Osteoblast (primary cell): ENCODE results near the gene ATXN7L2. TPM values are rescaled to one million over a fixed set of nuclear protein-coding genes. Genes with fewer than 3 reads are reported as not detected.

Source experiments
- DNase-seq: peaks from one replicate; pipeline ENCODE4 v3.0.0; 2011; ENCODE audit warnings: low spot score, mixed read lengths; ENCODE audit not compliant: insufficient read length; ENCODE audit errors: missing footprints
- H2AFZ ChIP-seq: 2 replicates; pipeline ENCODE4 v1.6.0; 2011; ENCODE audit warnings: mild to moderate bottlenecking, low read length
- H3K27ac ChIP-seq: 2 replicates; pipeline ENCODE4 v1.5.1; 2011; ENCODE audit warnings: mild to moderate bottlenecking, low read depth, low read length, moderate library complexity
- H3K27me3 ChIP-seq: 2 replicates; pipeline ENCODE4 v1.6.0; 2012; ENCODE audit warnings: mild to moderate bottlenecking, control low read depth, inconsistent platforms, low read length, moderate library complexity; ENCODE audit not compliant: insufficient read depth
- H3K36me3 ChIP-seq: 2 replicates; pipeline ENCODE4 v1.5.1; 2011; ENCODE audit warnings: mild to moderate bottlenecking, low read length, control low read depth, moderate library complexity; ENCODE audit not compliant: insufficient read depth
- H3K4me1 ChIP-seq: 2 replicates; pipeline ENCODE4 v1.5.1; 2011; ENCODE audit warnings: mild to moderate bottlenecking, low read length, control low read depth, moderate library complexity; ENCODE audit not compliant: insufficient read depth
- H3K4me2 ChIP-seq: 2 replicates; pipeline ENCODE4 v1.6.0; 2011; ENCODE audit warnings: mild to moderate bottlenecking, low read length; ENCODE audit not compliant: insufficient read depth
- H3K4me3 ChIP-seq: fragments of 200-600 bp; sonication (generic); 3 replicates; pipeline ENCODE4 v1.5.1; 2012; ENCODE audit warnings: mild to moderate bottlenecking, low read length, inconsistent platforms; ENCODE audit not compliant: insufficient read depth
- H3K79me2 ChIP-seq: 2 replicates; pipeline ENCODE4 v1.6.0; 2012; ENCODE audit warnings: mild to moderate bottlenecking, low read length, control low read depth, inconsistent platforms; ENCODE audit not compliant: insufficient read depth
- H3K9me3 ChIP-seq: 2 replicates; pipeline ENCODE4 v1.5.1; 2011; ENCODE audit warnings: low read depth, low read length, control low read depth
- H4K20me1 ChIP-seq: 2 replicates; pipeline ENCODE4 v1.6.0; 2012; ENCODE audit warnings: mild to moderate bottlenecking, low read length, control low read depth; ENCODE audit not compliant: insufficient read depth
- CTCF ChIP-seq: IDR thresholded peaks from 2 replicates; pipeline ENCODE4 v1.5.1; 2011; ENCODE audit warnings: mild to moderate bottlenecking, low read depth, low read length, moderate library complexity; ENCODE audit errors: extremely low read depth
- total RNA-seq: library from RNA; depleted of rRNA; stranded (reverse); fragments of >200 nt; gene quantifications from 2 replicates; pipeline ENCODE4 v1.2.3, GENCODE V29; 2012

Gene ATXN7L2
- total RNA-seq, 1 donor: 1.8 TPM

DNA sequence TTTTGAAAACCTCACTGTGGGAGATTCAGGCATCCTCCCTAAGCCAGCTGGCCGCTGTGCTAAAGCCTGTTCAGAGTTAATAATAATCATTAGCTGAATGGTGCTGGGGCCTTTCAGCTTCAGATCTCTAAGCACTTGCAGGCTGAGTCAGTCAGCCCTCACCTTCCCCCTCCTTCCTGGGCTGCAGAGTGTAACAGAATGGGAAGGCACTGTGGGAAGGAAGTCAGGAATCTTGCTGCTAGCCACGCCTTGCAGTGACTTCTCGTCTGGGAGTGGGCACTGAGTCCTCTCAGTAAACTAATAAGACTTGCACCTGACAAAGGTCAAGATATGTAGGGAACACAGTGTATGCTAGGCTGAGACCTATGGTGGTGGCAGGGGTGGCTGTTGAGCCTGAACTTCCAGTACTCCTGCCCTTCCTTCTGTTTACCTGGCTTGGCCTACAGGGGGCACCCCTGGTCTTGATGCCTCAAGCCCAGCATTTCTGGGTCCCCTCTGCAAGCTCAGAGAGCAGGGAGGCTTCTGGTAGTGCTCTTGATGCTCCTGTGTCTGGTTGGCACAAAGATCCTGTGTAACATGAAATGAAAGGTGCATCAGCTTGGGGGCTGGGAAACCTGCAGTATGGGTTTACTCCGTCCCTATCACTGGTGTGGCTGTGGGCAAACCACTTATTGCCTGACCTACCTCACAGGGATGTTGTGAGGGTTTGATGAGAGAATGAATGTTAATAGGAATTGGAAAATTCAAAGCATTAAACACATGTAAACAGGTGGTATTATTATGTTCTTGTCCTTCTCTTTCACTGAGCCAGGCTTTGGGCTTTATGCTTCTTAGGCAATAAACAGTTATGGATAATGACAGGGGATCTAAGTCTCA is 16.2 kb downstream of the ATXN7L2 start:
- Histone ChIP-seq H3K4me3 (no peak overlapping the region), H3K27ac (no peak overlapping the region), H3K4me2 (no peak overlapping the region), H2AFZ (no peak overlapping the region), H3K9me3 (no peaks in the 10 kb centered on the region), H3K4me1 (no peaks in the 10 kb centered on the region), H4K20me1 (peaks cover 26% of the 10 kb centered on the region), H3K79me2 (peaks cover 34% of the 10 kb centered on the region), H3K27me3 (no peaks in the 10 kb centered on the region), H3K36me3 (peaks cover 35% of the 10 kb centered on the region)
- TF ChIP-seq CTCF: peak; percentile 46
- peak; percentile 76 for DNase-seq

DNA sequence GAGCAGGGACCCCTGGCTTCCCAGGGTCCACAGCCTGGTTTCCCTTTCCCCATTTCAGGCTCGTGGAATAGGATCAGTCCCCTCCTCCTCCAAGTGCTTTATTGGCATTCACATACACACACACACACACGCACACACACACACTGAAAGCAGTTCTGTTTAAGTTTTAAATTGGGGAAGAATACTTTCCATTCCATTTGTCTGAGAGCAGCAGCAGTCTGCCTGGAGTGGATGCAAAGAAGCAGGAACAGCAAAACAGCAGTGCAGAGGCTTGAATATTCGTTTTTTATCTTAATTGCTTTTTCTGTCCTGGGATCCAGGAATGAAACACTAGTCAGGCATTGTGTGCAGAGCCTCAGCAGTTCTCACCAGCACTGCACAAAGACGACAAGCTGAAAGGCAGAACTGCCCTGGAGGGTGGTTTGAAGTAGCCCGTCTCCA is 17.3 kb downstream of the ATXN7L2 start:
- no peaks in the 10 kb centered on the region for H3K4me1 ChIP-seq

DNA sequence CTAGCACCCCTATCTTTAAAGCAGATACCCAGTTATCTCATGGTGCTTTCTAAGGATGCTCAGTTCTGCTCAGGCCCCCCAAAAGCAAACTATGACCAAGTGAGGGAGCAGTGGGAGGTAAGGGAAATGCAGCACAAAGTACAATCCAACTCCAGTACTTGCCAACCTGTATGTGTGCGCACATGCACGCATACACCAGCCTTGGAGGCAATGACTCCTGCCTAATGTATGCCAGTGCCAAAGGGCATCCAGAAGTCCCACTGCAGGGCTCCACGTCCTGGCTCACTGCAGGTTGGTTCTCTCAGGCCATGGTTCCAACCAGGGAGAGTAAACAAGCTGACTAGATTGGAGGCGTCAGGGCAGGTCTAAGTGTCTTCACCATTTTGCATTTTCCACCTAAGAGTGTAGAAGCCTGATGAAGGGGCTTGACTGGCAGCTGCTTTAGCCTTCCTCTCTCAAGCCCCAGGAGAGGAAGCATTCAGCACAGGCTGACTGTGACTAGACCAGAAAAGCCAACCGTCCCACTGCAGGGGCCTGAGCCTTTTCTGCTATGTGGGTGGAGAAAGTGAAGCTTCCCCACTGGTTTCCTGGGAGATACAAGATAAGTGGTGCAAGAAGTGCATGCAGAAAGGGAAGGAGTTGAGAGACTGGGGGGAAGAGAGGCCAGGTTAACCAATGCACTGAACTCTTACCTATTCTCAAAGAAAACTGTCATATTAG is 18.1 kb downstream of the ATXN7L2 start:
- Histone ChIP-seq H3K4me1 (no peaks in the 10 kb centered on the region), H3K4me3 (no peak overlapping the region), H4K20me1 (peaks cover 19% of the 10 kb centered on the region), H2AFZ (no peak overlapping the region), H3K9me3 (no peaks in the 10 kb centered on the region), H3K4me2 (no peak overlapping the region), H3K79me2 (peaks cover 15% of the 10 kb centered on the region), H3K36me3 (peaks cover 26% of the 10 kb centered on the region), H3K27ac (no peak overlapping the region), H3K27me3 (no peaks in the 10 kb centered on the region)
- peak; percentile 23 for DNase-seq
- no peak for TF ChIP-seq CTCF

More for the DNA sequence above, 17.3 kb downstream of the ATXN7L2 start:
- H3K36me3 ChIP-seq: peaks cover 34% of the 10 kb centered on the region
- TF ChIP-seq CTCF: no peak
- peaks cover 24% of the 10 kb centered on the region for H3K79me2 ChIP-seq
- H3K27me3 ChIP-seq: no peaks in the 10 kb centered on the region
- no peak overlapping the region for H3K4me3 ChIP-seq
- no peak overlapping the region for H2AFZ ChIP-seq
- DNase-seq: peak; percentile 62
- peaks cover 21% of the 10 kb centered on the region for H4K20me1 ChIP-seq
- no peak overlapping the region for H3K4me2 ChIP-seq
- no peak overlapping the region for H3K27ac ChIP-seq
- H3K9me3 ChIP-seq: no peaks in the 10 kb centered on the region

GRCh38 chr1:109502364-109502851 is 18.7 kb downstream of the ATXN7L2 start:
- no peaks in the 10 kb centered on the region for H3K4me1 ChIP-seq
- peaks cover 11% of the 10 kb centered on the region for H3K79me2 ChIP-seq
- H3K9me3 ChIP-seq: no peaks in the 10 kb centered on the region
- H3K4me3 ChIP-seq: no peak overlapping the region
- no peak overlapping the region for H3K4me2 ChIP-seq
- no peaks in the 10 kb centered on the region for H3K27me3 ChIP-seq
- no peak overlapping the region for H3K27ac ChIP-seq
- no peak for TF ChIP-seq CTCF
- peaks cover 13% of the 10 kb centered on the region for H4K20me1 ChIP-seq
- H3K36me3 ChIP-seq: peaks cover 20% of the 10 kb centered on the region
- no peak overlapping the region for H2AFZ ChIP-seq
- DNase-seq: peak; percentile 51
